ENCODE measurements around the gene ARHGAP4.

DNA sequence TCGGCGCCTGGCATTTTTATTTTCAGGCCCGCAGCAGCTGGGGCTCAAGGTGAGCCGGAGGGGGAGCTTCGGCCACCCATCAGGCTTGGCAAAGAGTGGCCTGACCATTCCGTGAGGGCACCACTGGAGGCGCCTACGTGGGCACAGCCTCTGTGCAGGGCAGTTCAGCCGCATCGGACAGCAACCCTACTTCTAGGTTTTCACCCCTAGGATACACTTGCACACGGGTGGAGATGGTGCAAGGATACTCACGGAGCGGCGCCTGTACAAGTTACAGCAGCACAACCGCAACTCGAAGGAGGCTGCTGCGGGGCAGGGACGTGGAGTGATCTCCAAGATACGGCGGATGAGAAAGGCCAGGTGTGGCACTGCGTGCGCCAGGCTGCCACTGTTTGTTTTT, 34.7 kb upstream of the ARHGAP4 start:
- TF ChIP-seq SP1 (IDR thresholded peaks at IDR 0.05) (no peak), L3MBTL2 (conservative IDR thresholded peaks at IDR 0.05) (no peak), FOXM1 (IDR thresholded peaks at IDR 0.05; ENCODE audit: borderline replicate concordance) (no peak), SUZ12 (IDR thresholded peaks at IDR 0.05) (no peak), BHLHE40 (IDR thresholded peaks at IDR 0.05; ENCODE audit: borderline replicate concordance) (no peak), ELF4 (IDR thresholded peaks at IDR 0.05) (no peak), FOXA1 (IDR thresholded peaks at IDR 0.05) (no peak), FOXK2 (IDR thresholded peaks at IDR 0.05) (no peak), NFRKB (IDR thresholded peaks at IDR 0.05) (no peak), ARNT (IDR thresholded peaks at IDR 0.05) (no peak)

Measured in HEK293T (cell line).